NCI-H2081 (cell line): ENCODE measurements around the gene SLC22A23.

ENCODE experiments used
- DNase-seq, 2 experiments: peaks; one replicate each; lab custom pipeline; 2025; lab: John Stamatoyannopoulos, UW

Gene SLC22A23

GRCh38 chr6:3285049-3285639, 171.7 kb downstream of the SLC22A23 start:
- no peak for DNase-seq

GRCh38 chr6:3284436-3284876, 172.4 kb downstream of the SLC22A23 start:
- DNase-seq, result peak; percentile 49 to 56

- no peak for DNase-seq
These were observed 173.0 kb downstream of the SLC22A23 start for GRCh38 chr6:3283641-3284435.

GRCh38 chr6:3283241-3283640, 173.6 kb downstream of the SLC22A23 start:
- DNase-seq, result no peak

- DNase-seq, result no peak
These were observed 174.2 kb downstream of the SLC22A23 start for GRCh38 chr6:3282476-3283236.

GRCh38 chr6:3281631-3282475, 175.0 kb downstream of the SLC22A23 start:
- no peak for DNase-seq

GRCh38 chr6:3280866-3281465, 175.9 kb downstream of the SLC22A23 start:
- DNase-seq, result no peak

GRCh38 chr6:3280091-3280490, 176.8 kb downstream of the SLC22A23 start:
- DNase-seq, result no peak

- DNase-seq, result no peak
These were observed 178.2 kb downstream of the SLC22A23 start for GRCh38 chr6:3278691-3279090.

GRCh38 chr6:3277851-3278416, 178.9 kb downstream of the SLC22A23 start:
- no peak for DNase-seq

- no peak for DNase-seq
These were observed 179.6 kb downstream of the SLC22A23 start for GRCh38 chr6:3277251-3277650.

GRCh38 chr6:3276174-3277167, 180.4 kb downstream of the SLC22A23 start:
- DNase-seq, result no peak

- no peak for DNase-seq
These were observed 182.9 kb downstream of the SLC22A23 start for GRCh38 chr6:3273707-3274521.

- DNase-seq, result no peak
These were observed 183.8 kb downstream of the SLC22A23 start for GRCh38 chr6:3272911-3273547.

- DNase-seq, result no peak
These were observed 185.1 kb downstream of the SLC22A23 start for GRCh38 chr6:3271756-3272155.

- no peak for DNase-seq
These were observed 186.6 kb downstream of the SLC22A23 start for GRCh38 chr6:3270258-3270657.

GRCh38 chr6:3269281-3269975, 187.4 kb downstream of the SLC22A23 start:
- no peak for DNase-seq

- no peak for DNase-seq
These were observed 188.2 kb downstream of the SLC22A23 start for GRCh38 chr6:3268680-3269079.
